ENCODE data around the gene PSEN2. TPM values are rescaled to one million over a fixed set of nuclear protein-coding genes. Genes with fewer than 3 reads are reported as not detected.

The PSEN2 gene
- total and polyA plus RNA-seq, 2 donors (not counting 3 experiments of a cell fraction or from before 2014, with no cell fraction given) = 12.5 to 19.3 TPM

GRCh38 chr1:226888021-226888420 is 17.6 kb downstream of the PSEN2 start:
- dilution Hi-C loops (cut with MboI; ENCODE audit: extremely low pct_ligation_motif_present, low sequenced_read_pairs) (no loop called here), intact Hi-C loops (cut with micrococcal nuclease) (no loop called here)
- no peak overlapping the region for H2AFZ ChIP-seq (ENCODE audit: low read depth, low read length)
- no peaks in the 10 kb centered on the region for H3K9me3 ChIP-seq (replicated peaks; ENCODE audit: control insufficient read depth, insufficient read depth, low read length)
- CTCF ChIA-PET = no interaction called here
- no peak for FAIRE-seq
- BruUV-seq (replicated peaks) = no TSS peak
- no peaks in the 10 kb centered on the region for H3K27me3 ChIP-seq (ENCODE audit: control insufficient read depth in 2 of 2, insufficient read depth in 2 of 2, low read length in 2 of 2)
- no peaks in the 10 kb centered on the region for H3K9me1 ChIP-seq (replicated peaks; ENCODE audit: control insufficient read depth, extremely low read depth, insufficient read depth, low read length)
- no peaks in the 10 kb centered on the region for H4K20me1 ChIP-seq (replicated peaks; ENCODE audit: control insufficient read depth, extremely low read depth, insufficient read depth, low read length)
- no peak overlapping the region for H3K4me3 ChIP-seq (replicated peaks in 1 of 3; ENCODE audit: insufficient read depth in 1 of 3, low read depth in 1 of 3, low read length in 3 of 3)
- POLR2A ChIA-PET = no interaction called here
- H3K27ac ChIP-seq (ENCODE audit: insufficient read depth, low read depth, low read length) = no peak overlapping the region
- TF ChIP-seq GATA2 (IDR thresholded peaks at IDR 0.05; ENCODE audit: insufficient read depth, insufficient read length, low read depth, low read length) (no peak), EZH2 (IDR thresholded peaks at IDR 0.05; ENCODE audit: borderline replicate concordance, low read depth, low read length, severe bottlenecking) (no peak), POLR2A (IDR thresholded peaks at IDR 0.05; ENCODE audit: low read depth, low read length) (no peak), CTCF (IDR thresholded peaks at IDR 0.05; ENCODE audit: extremely low read depth in 1 of 2, insufficient read depth in 1 of 2, low read depth in 1 of 2, low read length in 2 of 2) (no peak), MYC (IDR thresholded peaks at IDR 0.05; ENCODE audit: low read depth, low read length) (no peak), FOS (IDR thresholded peaks at IDR 0.05; ENCODE audit: borderline replicate concordance, insufficient read depth, low read length) (no peak), JUN (IDR thresholded peaks at IDR 0.05; ENCODE audit: borderline replicate concordance, insufficient read depth, insufficient read length, low read depth) (no peak), MAX (IDR thresholded peaks at IDR 0.05; ENCODE audit: insufficient read depth, insufficient read length) (no peak)
- no peak overlapping the region for H3K9ac ChIP-seq (replicated peaks; ENCODE audit: extremely low read depth, insufficient read depth, low read length)
- no peak overlapping the region for H3K4me2 ChIP-seq (ENCODE audit: insufficient read depth, low read length)
- H3K36me3 ChIP-seq (ENCODE audit: control insufficient read depth in 2 of 2, extremely low read depth in 1 of 2, insufficient read depth in 2 of 2, low read length in 2 of 2) = no peaks in the 10 kb centered on the region
- DNase-seq (ENCODE audit: low read depth, low spot score) = no peak
- peaks cover 22% of the 10 kb centered on the region for H3K4me1 ChIP-seq (ENCODE audit: control insufficient read depth, extremely low read depth, insufficient read depth, low read length)
- H3K79me2 ChIP-seq (ENCODE audit: control insufficient read depth, insufficient read depth, low read length) = no peaks in the 10 kb centered on the region
